Adrenal gland (tissue), 12 donors: ENCODE data around the gene KLHDC7A. TPM values are rescaled to one million over a fixed set of nuclear protein-coding genes. Genes with fewer than 3 reads are reported as not detected.

Source experiments
- DNase-seq, 7 donors: peaks; one replicate each; pipeline ENCODE4 v3.0.0-alpha.2; 2019 to 2020
- H3K27ac ChIP-seq, 5 donors: fragments of 200-600 bp; sonication (generic) in 4 of 5; 1 replicate in 3 of 5; 2 replicates in 2 of 5; pipeline versions ENCODE4 v1.5.1 to v1.8.0; 2016 to 2020; ENCODE audit warnings: mild to moderate bottlenecking in 1 of 5
- H3K27me3 ChIP-seq: fragments of 200-600 bp; 2 replicates; pipeline ENCODE4 v1.8.0; 2021
- H3K36me3 ChIP-seq, 2 donors: fragments of 200-600 bp; replicated peaks in 1 of 2; 1 replicate in 1 of 2; 2 replicates in 1 of 2; pipeline versions ENCODE4 v1.5.1 to v1.8.0; 2018 to 2022
- H3K4me1 ChIP-seq, 2 donors: fragments of 200-600 bp; replicated peaks in 1 of 2; 1 replicate in 1 of 2; 2 replicates in 1 of 2; pipeline versions ENCODE4 v1.5.1 to v1.8.0; 2018 to 2021
- H3K4me3 ChIP-seq, 4 donors: fragments of 200-600 bp; sonication (generic) in 3 of 4; one replicate each; pipeline ENCODE4 v1.5.1; 2016 to 2018
- H3K9me3 ChIP-seq, 3 donors: fragments of 200-600 bp; sonication (generic) in 1 of 3; replicated peaks in 1 of 3; 1 replicate in 2 of 3; 2 replicates in 1 of 3; pipeline versions ENCODE4 v1.5.1 to v1.8.0; 2016 to 2021
- POLR2A ChIP-seq, 2 donors: fragments of 450-650 bp; IDR thresholded peaks; one replicate each; pipeline ENCODE4 v1.6.1; 2017; ENCODE audit warnings: antibody characterized with exemption in 2 of 2, mild to moderate bottlenecking in 2 of 2, moderate library complexity in 1 of 2
- WGBS, 4 donors: extraction: QIAGEN DNeasy Blood & Tissue Kit in 2 of 4; methylation state at CpG; one replicate each; pipeline versions ENCODE4 v1.1.5 to v1.1.7; 2013 to 2017; 5-methylcytosine and 5-hydroxymethylcytosine counted together
- intact Hi-C, 2 donors: fragments of 100-400 bp; cut with DNase I; formaldehyde crosslinking; loops; one replicate each; pipeline versions ENCODE4 v1.14.1 to v1.15.0; 2022 to 2023
- polyA plus RNA-seq, 3 donors: library from polyadenylated mRNA; stranded (reverse); fragments of 200-250 nt in 2 of 3; fragments of 350-450 nt in 1 of 3; fragmentation: Illumina TruSeq in 1 of 3; extraction: RNeasy Lipid Tissue Mini Kit (QIAGEN cat#74804) in 1 of 3; gene quantifications; one replicate each; pipeline ENCODE4 v1.2.3, GENCODE V29; 2013 to 2014
- total RNA-seq, 9 donors: library from RNA; depleted of rRNA in 4 of 9; stranded (reverse); fragments of >200 nt in 4 of 9; fragments of 120-200 nt in 1 of 9; fragmentation: NEBNext Ultra II Directional in 1 of 9; extraction: Animal tissue kit (Norgen Biotek cat#: 25700) in 1 of 9; gene quantifications; one replicate each; pipeline versions ENCODE4 v1.1.0 to v1.2.4, GENCODE V29; 2013 to 2023
- TF ChIP-seq, protein P1 (sequence below), 6 experiments: fragments of 450-650 bp in 4 of 6; fragments of 200-600 bp in 2 of 6; sonication (generic) in 1 of 6; IDR thresholded peaks; 1 replicate in 5 of 6; 2 replicates in 1 of 6; pipeline versions ENCODE4 v1.5.1 to v1.8.0; 2016 to 2021; ENCODE audit warnings: antibody characterized with exemption in 6 of 6, mild to moderate bottlenecking in 2 of 6, moderate library complexity in 1 of 6
- donor health status: healthy with polysubstance abuse.
- donor health status: Bipolar disorder and iron deficiency.
- donor health status: DM: yes; HTN: yes; CAD: no.
- donor health status: DM: no; HTN: no; CAD: no.
- donor health status: DM: no; HTN: no; CAD: no.
- donor health status: DM: yes; HTN: yes; CAD: no.

KLHDC7A gene
- total and polyA plus RNA-seq, 12 donors: under 0.01 TPM; not detected in 11

DNA sequence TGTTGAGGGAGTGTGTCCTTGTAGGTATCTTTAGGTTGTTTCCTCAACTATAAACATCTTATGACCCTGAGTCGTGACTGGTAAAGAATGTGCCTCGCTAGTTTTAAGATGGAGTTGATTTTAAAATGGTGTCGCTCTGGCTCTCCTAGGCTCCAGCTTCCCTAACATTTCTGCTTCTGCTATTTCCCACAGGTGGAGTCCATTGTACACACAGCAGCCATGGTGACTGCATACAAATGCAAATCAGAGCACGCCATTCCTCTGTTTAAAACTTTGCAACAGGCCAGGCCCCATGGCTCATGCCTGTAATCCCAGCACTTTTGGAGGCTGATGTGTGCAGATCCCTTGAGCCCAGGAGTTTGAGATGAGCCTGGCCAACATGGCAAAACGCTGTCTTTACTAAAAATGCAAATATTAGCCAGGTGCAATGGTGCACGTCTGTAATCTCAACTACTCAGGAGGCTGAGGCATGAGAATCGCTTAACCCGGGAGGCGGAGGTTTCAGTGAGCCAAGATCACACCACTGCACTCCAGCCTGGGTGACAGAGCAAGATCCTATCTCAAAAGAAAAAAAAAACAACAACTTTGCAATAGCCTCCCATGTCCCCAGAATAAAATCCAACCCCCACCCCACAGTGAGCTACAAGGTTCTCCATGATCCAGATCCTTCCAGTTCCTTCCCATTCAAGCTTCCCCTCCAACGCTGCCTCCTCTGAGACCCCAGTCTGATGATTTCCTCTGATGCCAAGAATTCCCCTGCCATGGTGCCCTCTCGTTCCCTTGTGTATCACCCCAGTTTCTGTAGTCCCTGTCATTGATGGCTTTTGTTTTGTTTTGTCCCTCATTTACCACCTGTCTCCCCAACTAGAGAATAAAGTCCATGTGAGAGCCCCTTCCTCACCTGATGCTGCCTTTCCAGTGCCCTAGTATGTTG is 36.9 kb upstream of the KLHDC7A start:
- H3K4me1 ChIP-seq: no peaks in the 10 kb centered on the region
- H3K4me3 ChIP-seq: no peak overlapping the region
- no peak for DNase-seq
- peaks cover 4% of the 10 kb centered on the region for H3K27me3 ChIP-seq
- no peaks in the 10 kb centered on the region for H3K9me3 ChIP-seq
- no peaks in the 10 kb centered on the region for H3K36me3 ChIP-seq
- 68 to 80% (median 74%) methylated on average over 11 of the region's 11 CpGs for WGBS, 4 donors
- intact Hi-C loops: no loop called here
- TF ChIP-seq, protein P1, sequence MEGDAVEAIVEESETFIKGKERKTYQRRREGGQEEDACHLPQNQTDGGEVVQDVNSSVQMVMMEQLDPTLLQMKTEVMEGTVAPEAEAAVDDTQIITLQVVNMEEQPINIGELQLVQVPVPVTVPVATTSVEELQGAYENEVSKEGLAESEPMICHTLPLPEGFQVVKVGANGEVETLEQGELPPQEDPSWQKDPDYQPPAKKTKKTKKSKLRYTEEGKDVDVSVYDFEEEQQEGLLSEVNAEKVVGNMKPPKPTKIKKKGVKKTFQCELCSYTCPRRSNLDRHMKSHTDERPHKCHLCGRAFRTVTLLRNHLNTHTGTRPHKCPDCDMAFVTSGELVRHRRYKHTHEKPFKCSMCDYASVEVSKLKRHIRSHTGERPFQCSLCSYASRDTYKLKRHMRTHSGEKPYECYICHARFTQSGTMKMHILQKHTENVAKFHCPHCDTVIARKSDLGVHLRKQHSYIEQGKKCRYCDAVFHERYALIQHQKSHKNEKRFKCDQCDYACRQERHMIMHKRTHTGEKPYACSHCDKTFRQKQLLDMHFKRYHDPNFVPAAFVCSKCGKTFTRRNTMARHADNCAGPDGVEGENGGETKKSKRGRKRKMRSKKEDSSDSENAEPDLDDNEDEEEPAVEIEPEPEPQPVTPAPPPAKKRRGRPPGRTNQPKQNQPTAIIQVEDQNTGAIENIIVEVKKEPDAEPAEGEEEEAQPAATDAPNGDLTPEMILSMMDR (IDR thresholded peaks at IDR 0.05): no peak
- TF ChIP-seq POLR2A (IDR thresholded peaks at IDR 0.05): no peak
- H3K27ac ChIP-seq: no peak overlapping the region

DNA sequence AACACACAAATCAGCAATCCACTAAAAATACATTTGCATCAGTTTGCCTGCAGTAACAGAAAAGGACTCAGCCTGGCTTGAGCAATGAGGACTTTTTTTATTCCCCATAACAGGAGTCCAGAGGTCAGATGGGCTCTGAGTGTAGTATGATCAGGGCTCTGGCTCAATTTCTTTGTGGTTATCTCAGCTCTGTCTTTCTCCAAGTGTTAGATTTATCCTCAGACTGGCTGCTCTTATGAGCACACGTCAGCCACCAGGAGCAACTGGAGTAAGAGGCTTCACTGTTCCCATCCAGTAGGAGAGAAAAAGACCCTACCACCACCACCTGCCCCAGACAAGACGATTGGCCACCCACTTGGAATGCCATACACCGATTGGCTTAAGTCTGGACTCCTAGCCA is 36.2 kb upstream of the KLHDC7A start:
- 66 to 82% (median 71%) methylated on average over 3 of the region's 3 CpGs for WGBS, 4 donors
- H3K36me3 ChIP-seq: no peaks in the 10 kb centered on the region
- no peaks in the 10 kb centered on the region for H3K9me3 ChIP-seq
- no peaks in the 10 kb centered on the region for H3K4me1 ChIP-seq
- peaks cover 4% of the 10 kb centered on the region for H3K27me3 ChIP-seq
- TF ChIP-seq, protein P1 (IDR thresholded peaks at IDR 0.05): no peak
- no peak for TF ChIP-seq POLR2A (IDR thresholded peaks at IDR 0.05)
- DNase-seq: no peak
- H3K4me3 ChIP-seq: no peak overlapping the region
- no peak overlapping the region for H3K27ac ChIP-seq
- intact Hi-C loops: no loop called here

DNA sequence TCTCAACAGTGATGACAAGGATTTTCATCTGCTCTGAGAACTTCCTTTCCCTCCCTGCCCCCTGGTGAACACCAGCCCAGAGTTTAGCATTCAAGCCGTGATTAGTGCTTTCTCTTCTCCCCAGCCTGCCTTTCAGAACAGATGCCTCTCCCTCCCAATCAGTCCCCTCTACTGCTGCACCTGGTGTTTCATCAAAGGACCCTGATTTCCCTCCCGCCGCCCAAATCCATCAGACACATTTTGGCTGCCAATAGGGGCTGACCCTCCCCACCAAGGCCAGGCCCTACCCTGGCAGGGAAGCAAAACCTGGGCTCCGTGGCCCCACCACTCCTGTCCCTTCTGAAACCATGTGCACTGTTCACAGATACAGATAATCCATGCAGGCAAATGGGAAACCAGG is 34.0 kb upstream of the KLHDC7A start:
- WGBS, 4 donors: 78 to 85% (median 82%) methylated on average over 4 of the region's 4 CpGs
- Histone ChIP-seq H3K4me3 (no peak overlapping the region), H3K9me3 (no peaks in the 10 kb centered on the region), H3K4me1 (no peaks in the 10 kb centered on the region), H3K27ac (no peak overlapping the region), H3K36me3 (no peaks in the 10 kb centered on the region), H3K27me3 (peaks cover 4% of the 10 kb centered on the region)
- no peak for DNase-seq
- TF ChIP-seq POLR2A (IDR thresholded peaks at IDR 0.05): no peak
- TF ChIP-seq, protein P1 (IDR thresholded peaks at IDR 0.05): no peak
- intact Hi-C loops: no loop called here

DNA sequence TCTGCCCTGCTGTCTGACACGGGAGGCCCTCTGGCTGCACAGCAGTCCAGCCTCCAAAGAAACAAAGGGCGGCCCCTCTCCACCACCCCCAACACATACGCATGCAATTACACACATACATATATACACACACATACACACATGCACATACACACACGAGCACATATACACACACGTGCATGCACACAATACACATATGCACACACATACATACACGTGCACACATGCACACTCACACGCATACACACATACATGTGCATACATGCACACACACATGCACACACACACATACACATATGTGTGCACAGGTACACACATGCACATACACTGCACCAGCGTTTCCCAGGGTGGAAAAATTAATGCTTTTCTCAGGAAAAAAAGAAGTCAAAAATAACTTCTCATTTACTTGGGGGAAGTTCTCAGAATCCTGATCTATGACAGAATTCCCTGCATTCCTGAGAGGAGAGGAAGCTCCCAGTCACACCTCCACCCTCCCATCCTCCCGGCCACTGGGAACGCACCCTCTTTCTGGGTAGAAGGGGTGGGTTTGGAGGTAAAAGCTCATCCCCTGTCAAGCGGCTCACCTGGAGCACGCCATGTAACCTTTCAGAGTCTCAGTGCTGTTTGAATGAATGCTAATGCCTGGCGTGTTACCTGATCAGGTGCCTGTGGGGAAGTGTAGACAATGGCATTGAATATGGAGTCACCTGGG is 33.1 kb upstream of the KLHDC7A start:
- Histone ChIP-seq H3K27me3 (peaks cover 4% of the 10 kb centered on the region), H3K36me3 (no peaks in the 10 kb centered on the region), H3K27ac (no peak overlapping the region), H3K4me1 (no peaks in the 10 kb centered on the region), H3K4me3 (no peak overlapping the region), H3K9me3 (no peaks in the 10 kb centered on the region)
- WGBS, 4 donors: 79 to 86% (median 82%) methylated on average over 10 to 13 of the region's 13 CpGs
- DNase-seq: no peak
- intact Hi-C loops: no loop called here
- no peak for TF ChIP-seq POLR2A (IDR thresholded peaks at IDR 0.05)
- TF ChIP-seq, protein P1 (IDR thresholded peaks at IDR 0.05): no peak
